Right atrium auricular region (tissue), 2 donors: ENCODE results near the gene CSNK2B. TPM values are rescaled to one million over a fixed set of nuclear protein-coding genes. Genes with fewer than 3 reads are reported as not detected.
A peak's percentile ranks its signal among the peaks of the same experiment; 100 is the strongest.

Source experiments
- DNase-seq: peaks from one replicate; pipeline ENCODE4 v3.0.0-alpha.2; 2019; ENCODE audit warnings: low spot score
- H3K27ac ChIP-seq, 2 donors: fragments of 200-600 bp; sonication (generic); 1 replicate in 1 of 2; 2 replicates in 1 of 2; pipeline ENCODE4 v1.5.1; 2016 to 2019
- H3K27me3 ChIP-seq, 2 donors: fragments of 200-600 bp; sonication (generic); one replicate each; pipeline versions ENCODE4 v1.5.1 to v1.6.0; 2017 to 2019
- H3K36me3 ChIP-seq: fragments of 200-600 bp; sonication (generic); one replicate; pipeline ENCODE4 v1.5.1; 2016
- H3K4me1 ChIP-seq, 2 donors: fragments of 200-600 bp; sonication (generic); one replicate each; pipeline versions ENCODE4 v1.5.1 to v1.6.0; 2017 to 2019
- H3K4me3 ChIP-seq, 2 donors: fragments of 200-600 bp; sonication (generic); 1 replicate in 1 of 2; 2 replicates in 1 of 2; pipeline ENCODE4 v1.5.1; 2017 to 2019; ENCODE audit warnings: mild to moderate bottlenecking in 1 of 2, moderate library complexity in 1 of 2
- H3K9me3 ChIP-seq, 2 donors: fragments of 200-600 bp; sonication (generic); one replicate each; pipeline ENCODE4 v1.5.1; 2019
- total RNA-seq, 2 donors: library from RNA; depleted of rRNA; stranded (reverse); fragments of >200 nt; gene quantifications; one replicate each; pipeline ENCODE4 v1.1.0, GENCODE V29; 2016
- TF ChIP-seq, protein P1 (sequence below), 2 donors: fragments of 200-600 bp; sonication (generic); IDR thresholded peaks; one replicate each; pipeline ENCODE4 v1.5.1; 2019; ENCODE audit warnings: antibody characterized with exemption in 2 of 2

Gene CSNK2B
- total RNA-seq: 100 to 1,000 TPM; 242 to 243 TPM

DNA sequence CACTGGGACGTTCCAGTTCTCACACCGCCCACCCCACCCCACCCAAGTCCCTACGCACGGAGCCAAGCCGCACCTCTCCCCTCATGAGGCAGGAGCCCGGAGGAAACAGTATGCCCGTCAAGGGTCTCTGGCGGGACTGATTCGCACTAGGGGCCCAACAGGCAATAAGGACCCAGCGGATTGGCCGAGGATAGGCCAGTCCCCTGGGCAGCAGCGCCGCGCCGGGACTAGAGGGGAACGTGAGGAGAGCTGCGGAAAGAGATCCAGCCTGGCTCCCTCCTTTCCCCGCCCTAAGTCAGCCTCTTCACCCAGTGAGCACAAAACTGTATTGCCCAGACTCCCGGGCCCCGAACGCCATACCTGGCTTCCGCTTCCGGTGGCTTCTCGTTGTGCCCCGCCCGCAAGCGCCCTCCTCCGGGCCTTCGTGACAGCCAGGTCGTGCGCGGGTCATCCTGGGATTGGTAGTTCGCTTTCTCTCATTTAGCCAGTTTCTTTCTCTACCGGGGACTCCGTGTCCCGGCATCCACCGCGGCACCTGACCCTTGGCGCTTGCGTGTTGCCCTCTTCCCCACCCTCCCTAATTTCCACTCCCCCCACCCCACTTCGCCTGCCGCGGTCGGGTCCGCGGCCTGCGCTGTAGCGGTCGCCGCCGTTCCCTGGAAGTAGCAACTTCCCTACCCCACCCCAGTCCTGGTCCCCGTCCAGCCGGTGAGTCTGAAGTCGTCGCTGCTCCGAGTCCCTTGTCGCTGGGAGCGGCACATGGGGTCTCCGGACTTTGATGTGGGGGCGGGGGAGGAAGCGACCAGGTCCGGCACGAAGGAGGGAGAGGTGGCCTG, at the start of gene CSNK2B:
Gene CSNK2B (plus strand): TSS at position 580 of the 836 bp plus-strand sequence. CDS start 752 bp downstream, outside the sequence.
- Histone ChIP-seq H3K4me3 (peak within 1 kb of the TSS; percentile 84 to 92), H3K4me1 (peaks cover 0 to 48% of the 10 kb centered on the region in 2 donors), H3K27ac (peak within 1 kb of the TSS; percentile 89 to 97), H3K27me3 (no peaks in the 10 kb centered on the region), H3K36me3 (peaks cover 48% of the 10 kb centered on the region), H3K9me3 (no peaks in the 10 kb centered on the region)
- DNase-seq: peak; percentile 99
- TF ChIP-seq, protein P1, sequence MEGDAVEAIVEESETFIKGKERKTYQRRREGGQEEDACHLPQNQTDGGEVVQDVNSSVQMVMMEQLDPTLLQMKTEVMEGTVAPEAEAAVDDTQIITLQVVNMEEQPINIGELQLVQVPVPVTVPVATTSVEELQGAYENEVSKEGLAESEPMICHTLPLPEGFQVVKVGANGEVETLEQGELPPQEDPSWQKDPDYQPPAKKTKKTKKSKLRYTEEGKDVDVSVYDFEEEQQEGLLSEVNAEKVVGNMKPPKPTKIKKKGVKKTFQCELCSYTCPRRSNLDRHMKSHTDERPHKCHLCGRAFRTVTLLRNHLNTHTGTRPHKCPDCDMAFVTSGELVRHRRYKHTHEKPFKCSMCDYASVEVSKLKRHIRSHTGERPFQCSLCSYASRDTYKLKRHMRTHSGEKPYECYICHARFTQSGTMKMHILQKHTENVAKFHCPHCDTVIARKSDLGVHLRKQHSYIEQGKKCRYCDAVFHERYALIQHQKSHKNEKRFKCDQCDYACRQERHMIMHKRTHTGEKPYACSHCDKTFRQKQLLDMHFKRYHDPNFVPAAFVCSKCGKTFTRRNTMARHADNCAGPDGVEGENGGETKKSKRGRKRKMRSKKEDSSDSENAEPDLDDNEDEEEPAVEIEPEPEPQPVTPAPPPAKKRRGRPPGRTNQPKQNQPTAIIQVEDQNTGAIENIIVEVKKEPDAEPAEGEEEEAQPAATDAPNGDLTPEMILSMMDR (IDR thresholded peaks at IDR 0.05): no peak

DNA sequence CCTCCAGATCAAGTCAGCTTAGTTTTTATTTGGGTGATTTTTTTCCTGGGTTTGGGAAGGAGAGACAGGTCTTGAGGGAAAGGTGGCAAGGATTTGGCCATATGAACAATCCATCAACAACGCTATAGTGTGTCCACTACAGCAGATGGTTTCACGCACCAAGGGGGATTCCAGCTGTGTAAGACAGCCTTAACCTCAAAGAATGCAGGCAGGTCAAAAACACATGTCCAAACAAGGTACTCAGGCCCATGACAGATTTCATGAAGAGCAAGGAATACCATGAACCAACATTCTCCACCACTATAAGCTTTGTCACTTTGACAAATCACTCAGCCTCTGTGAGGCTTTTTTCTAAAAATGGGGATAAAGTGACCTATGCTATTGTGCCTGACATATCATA, 48.9 kb upstream of the CSNK2B start:
- no peak overlapping the region for H3K4me3 ChIP-seq
- no peaks in the 10 kb centered on the region for H3K36me3 ChIP-seq
- DNase-seq: no peak
- H3K27ac ChIP-seq: no peak overlapping the region
- H3K4me1 ChIP-seq: peaks cover 0 to 8% of the 10 kb centered on the region in 2 donors
- TF ChIP-seq, protein P1 (IDR thresholded peaks at IDR 0.05): no peak
- no peaks in the 10 kb centered on the region for H3K27me3 ChIP-seq
- H3K9me3 ChIP-seq: no peaks in the 10 kb centered on the region

DNA sequence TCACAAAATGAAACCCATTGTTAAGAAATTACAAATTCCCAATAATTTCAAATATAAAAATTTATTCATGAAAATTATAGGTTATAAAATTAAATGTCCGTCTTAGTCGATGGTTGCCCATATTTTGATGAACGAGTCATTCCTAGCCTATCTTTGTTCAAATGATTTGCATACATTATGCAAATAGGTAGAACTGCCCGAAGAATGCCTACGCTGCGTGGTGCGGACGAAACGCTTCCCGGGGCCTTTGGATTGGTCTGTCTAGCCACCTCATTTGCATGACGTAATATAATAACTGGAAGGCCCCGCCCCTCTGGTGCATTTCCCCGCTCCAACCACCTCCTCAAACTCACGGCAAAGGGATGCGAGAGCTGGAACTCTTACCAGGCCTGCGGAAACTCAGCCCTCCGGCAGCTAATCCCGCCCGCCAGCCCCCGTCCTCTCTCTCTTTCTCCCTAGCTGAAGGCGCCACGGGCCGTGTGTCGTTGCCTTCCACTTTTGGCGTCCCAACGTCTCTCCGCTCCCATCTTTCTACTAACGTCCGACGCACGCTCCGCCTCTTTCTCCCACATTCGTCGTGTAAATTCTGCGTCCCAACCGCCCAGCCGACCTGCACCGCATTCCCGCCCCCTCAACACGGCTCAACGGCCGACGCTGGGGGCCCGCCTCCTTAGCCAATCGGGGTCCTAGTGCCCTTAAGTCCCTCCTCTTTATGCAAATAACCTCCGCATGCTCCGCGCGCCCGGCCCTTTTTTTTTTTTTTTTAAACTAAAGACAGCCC, 45.9 kb upstream of the CSNK2B start:
- peaks cover 18% of the 10 kb centered on the region for H3K36me3 ChIP-seq
- TF ChIP-seq, protein P1 (IDR thresholded peaks at IDR 0.05): no peak
- no peaks in the 10 kb centered on the region for H3K27me3 ChIP-seq
- H3K9me3 ChIP-seq: no peaks in the 10 kb centered on the region
- peak overlapping the region; percentile 63 to 81 for H3K4me3 ChIP-seq
- DNase-seq: peak; percentile 98
- H3K4me1 ChIP-seq: peaks cover 0 to 18% of the 10 kb centered on the region in 2 donors
- peak overlapping the region; percentile 93 to 99 for H3K27ac ChIP-seq

DNA sequence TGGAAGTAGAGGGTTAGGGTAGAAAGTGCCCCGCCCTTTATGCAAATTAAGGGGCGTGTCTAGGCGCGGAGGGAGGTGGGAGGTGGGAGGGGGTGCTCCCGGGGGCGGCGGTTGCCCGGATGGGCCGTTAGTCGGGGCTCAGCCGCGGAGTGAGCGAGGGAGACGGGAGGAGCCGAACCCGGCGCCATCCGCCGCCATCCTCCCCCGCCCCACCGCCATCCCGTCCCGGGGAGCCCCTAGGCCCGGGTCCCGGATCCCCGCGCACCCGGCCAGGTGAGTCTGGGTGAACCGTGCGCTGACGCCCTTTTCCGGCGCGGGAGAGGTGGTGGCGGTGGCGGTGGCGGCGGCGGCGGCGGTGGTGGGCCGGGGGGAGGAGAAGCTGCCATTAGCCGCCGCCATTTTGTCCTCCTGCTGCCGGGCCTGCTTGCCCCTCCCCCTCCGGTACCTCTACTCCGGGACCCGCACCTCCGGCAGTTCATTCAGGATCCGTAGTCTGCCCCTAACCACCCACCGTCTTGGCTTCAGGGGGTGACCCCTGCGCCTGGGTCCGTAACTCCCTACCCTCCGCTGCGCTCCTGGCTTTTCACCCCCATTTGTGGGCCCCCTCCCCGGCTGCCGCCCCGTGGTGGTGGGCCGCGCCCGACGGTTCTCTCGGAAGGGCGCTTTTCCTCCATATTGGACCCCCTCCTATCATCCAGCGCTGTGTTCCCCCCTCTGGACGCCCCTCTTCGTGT, 45.1 kb upstream of the CSNK2B start, which contains the start of gene PRRC2A:
Gene PRRC2A (plus strand): TSS at position 130 of the 734 bp plus-strand sequence. CDS start 2,075 bp downstream, outside the sequence.
- TF ChIP-seq, protein P1 (IDR thresholded peaks at IDR 0.05): no peak
- no peaks in the 10 kb centered on the region for H3K27me3 ChIP-seq
- peaks cover 0 to 18% of the 10 kb centered on the region in 2 donors for H3K4me1 ChIP-seq
- peaks cover 26% of the 10 kb centered on the region for H3K36me3 ChIP-seq
- peak within 1 kb of the TSS; percentile 63 to 81 for H3K4me3 ChIP-seq
- H3K9me3 ChIP-seq: no peaks in the 10 kb centered on the region
- DNase-seq: no peak
- H3K27ac ChIP-seq: peak within 1 kb of the TSS; percentile 93 to 99

DNA sequence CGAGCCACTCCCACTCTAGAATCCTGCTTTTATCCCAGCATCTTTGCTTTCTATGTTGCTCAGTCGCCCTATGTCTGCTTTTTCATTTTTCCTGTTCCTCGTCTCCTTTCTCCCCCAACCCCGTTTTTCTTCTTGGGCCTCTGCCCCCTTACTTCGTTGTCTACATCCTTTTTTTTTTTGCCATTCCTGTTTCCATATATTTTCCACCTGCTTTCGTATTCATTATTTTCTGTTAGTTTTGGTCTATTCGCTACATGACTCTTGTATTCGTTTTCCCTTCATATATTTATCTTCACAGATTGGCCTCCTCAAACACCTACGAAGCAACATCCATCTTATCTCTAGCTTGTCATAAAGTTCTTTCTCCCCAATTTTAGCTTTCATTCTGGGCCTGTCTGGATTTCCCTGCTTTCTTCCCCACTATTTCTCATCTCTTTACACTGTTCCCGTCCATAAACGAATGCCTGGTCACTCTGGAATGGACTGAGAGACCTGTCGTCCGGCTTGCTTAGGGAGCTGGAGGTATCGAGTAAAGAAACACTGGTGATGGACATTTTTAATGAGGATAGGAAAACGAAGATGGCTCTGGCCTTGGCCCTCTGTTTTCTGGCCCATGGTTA, 44.5 kb upstream of the CSNK2B start:
- peaks cover 0 to 18% of the 10 kb centered on the region in 2 donors for H3K4me1 ChIP-seq
- TF ChIP-seq, protein P1 (IDR thresholded peaks at IDR 0.05): no peak
- H3K36me3 ChIP-seq: peaks cover 32% of the 10 kb centered on the region
- H3K9me3 ChIP-seq: no peaks in the 10 kb centered on the region
- no peaks in the 10 kb centered on the region for H3K27me3 ChIP-seq
- DNase-seq: no peak
- H3K27ac ChIP-seq: peak overlapping the region; percentile 93 to 99
- peak overlapping the region; percentile 63 to 81 for H3K4me3 ChIP-seq
